Esophagus squamous epithelium (tissue), 5 donors: Measurements from ENCODE around the gene GBGT1. TPM values are rescaled to one million over a fixed set of nuclear protein-coding genes. Genes with fewer than 3 reads are reported as not detected.

Experiments used
- DNase-seq: peaks from one replicate; lab custom pipeline; 2025; lab: John Stamatoyannopoulos, UW
- H3K27ac ChIP-seq, 4 donors: fragments of 200-600 bp; sonication (generic); one replicate each; pipeline ENCODE4 v1.5.1; 2016 to 2019; ENCODE audit warnings: mild to moderate bottlenecking in 1 of 4
- H3K27me3 ChIP-seq, 4 donors: fragments of 200-600 bp; sonication (generic); 1 replicate in 3 of 4; 2 replicates in 1 of 4; pipeline versions ENCODE4 v1.5.1 to v1.6.0; 2017 to 2021; ENCODE audit warnings: antibody characterized with exemption in 1 of 4
- H3K36me3 ChIP-seq, 3 donors: fragments of 200-600 bp; sonication (generic); one replicate each; pipeline ENCODE4 v1.5.1; 2016 to 2019
- H3K4me1 ChIP-seq, 3 donors: fragments of 200-600 bp; sonication (generic); one replicate each; pipeline ENCODE4 v1.5.1; 2017 to 2019
- H3K4me3 ChIP-seq, 4 donors: fragments of 200-600 bp; sonication (generic); 1 replicate in 3 of 4; 2 replicates in 1 of 4; pipeline ENCODE4 v1.5.1; 2016 to 2019; ENCODE audit warnings: mild to moderate bottlenecking in 2 of 4, moderate library complexity in 1 of 4
- H3K9me3 ChIP-seq, 3 donors: fragments of 200-600 bp; sonication (generic); one replicate each; pipeline ENCODE4 v1.5.1; 2016 to 2019
- CTCF ChIP-seq, 6 experiments: fragments of 450-650 bp in 4 of 6; fragments of 200-600 bp in 2 of 6; sonication (generic) in 2 of 6; IDR thresholded peaks; one replicate each; pipeline ENCODE4 v1.5.1; 2016 to 2019; ENCODE audit warnings: antibody characterized with exemption in 6 of 6, mild to moderate bottlenecking in 4 of 6, moderate library complexity in 4 of 6
- POLR2A ChIP-seq, 4 donors: fragments of 450-650 bp; IDR thresholded peaks; one replicate each; pipeline ENCODE4 v1.6.1; 2017; ENCODE audit warnings: antibody characterized with exemption in 4 of 4, mild to moderate bottlenecking in 4 of 4, moderate library complexity in 3 of 4
- WGBS, 2 donors: methylation state at CpG; one replicate each; pipeline ENCODE4 v1.1.5; 2018; 5-methylcytosine and 5-hydroxymethylcytosine counted together
- intact Hi-C: fragments of 100-400 bp; cut with DNase I; formaldehyde crosslinking; loops from one replicate; pipeline ENCODE4 v1.15.0; 2022
- total RNA-seq, 4 donors: library from RNA; depleted of rRNA; stranded (reverse); fragments of >200 nt; gene quantifications; one replicate each; pipeline ENCODE4 v1.1.0, GENCODE V29; 2016
- donor health status: DM: yes; HTN: yes; CAD: no.

GBGT1 gene
- total RNA-seq, 4 donors from 2014 or later: 3.0 to 8.8 (median 3.8) TPM

- H3K4me1 ChIP-seq: peaks cover 16 to 49% (median 19%) of the 10 kb centered on the region in 3 donors
- no peaks in the 10 kb centered on the region for H3K27me3 ChIP-seq
- no peak for DNase-seq
- no peak for TF ChIP-seq CTCF (IDR thresholded peaks at IDR 0.05)
- no peak for TF ChIP-seq POLR2A (IDR thresholded peaks at IDR 0.05)
- H3K27ac ChIP-seq: peak overlapping the region in 2 of 4 donors; percentile 34 to 48
- no peaks in the 10 kb centered on the region for H3K36me3 ChIP-seq
- 68 to 73% methylated on average over 10 to 12 of the region's 14 CpGs for WGBS, 2 donors
- intact Hi-C loops: no loop called here
- no peak overlapping the region for H3K4me3 ChIP-seq
- H3K9me3 ChIP-seq: no peaks in the 10 kb centered on the region
Observed at GRCh38 chr9:133151601-133152525, 11.9 kb downstream of the GBGT1 start.

GRCh38 chr9:133151041-133151440 is 12.7 kb downstream of the GBGT1 start:
- H3K4me3 ChIP-seq: no peak overlapping the region
- TF ChIP-seq POLR2A (IDR thresholded peaks at IDR 0.05) (no peak), CTCF (IDR thresholded peaks at IDR 0.05) (no peak)
- intact Hi-C loops: no loop called here
- H3K4me1 ChIP-seq: peaks cover 20 to 58% (median 21%) of the 10 kb centered on the region in 3 donors
- no peaks in the 10 kb centered on the region for H3K27me3 ChIP-seq
- 97 to 100% methylated on average over 2 to 6 of the region's 6 CpGs for WGBS, 2 donors
- H3K36me3 ChIP-seq: no peaks in the 10 kb centered on the region
- no peak for DNase-seq
- H3K27ac ChIP-seq: peak overlapping the region in 1 of 4 donors; percentile 48
- no peaks in the 10 kb centered on the region for H3K9me3 ChIP-seq

- Histone ChIP-seq H3K27me3 (no peaks in the 10 kb centered on the region), H3K36me3 (no peaks in the 10 kb centered on the region), H3K9me3 (no peaks in the 10 kb centered on the region), H3K4me1 (peaks cover 29 to 74% (median 30%) of the 10 kb centered on the region in 3 donors), H3K4me3 (peak overlapping the region; percentile 71 to 91 (median 76)), H3K27ac (peak overlapping the region; percentile 96 to 97 (median 97))
- peak in 2 of 4 donors; percentile 36 to 62 for TF ChIP-seq POLR2A (IDR thresholded peaks at IDR 0.05)
- peak in 5 of 6 experiments; percentile 10 to 51 (median 43) for TF ChIP-seq CTCF (IDR thresholded peaks at IDR 0.05)
- intact Hi-C loops: loop anchor here (5.0 kb wide), 1 partner anchor 107 kb away; no protein-coding TSS in a partner anchor
- WGBS, 2 donors: 8% methylated on average over 16 to 20 of the region's 95 CpGs
- DNase-seq: peak; percentile 53
Observed at GRCh38 chr9:133149130-133150015, 14.3 kb downstream of the GBGT1 start.

- Histone ChIP-seq H3K27ac (peak overlapping the region; percentile 96 to 97 (median 97)), H3K36me3 (no peaks in the 10 kb centered on the region), H3K4me1 (peaks cover 36 to 83% (median 37%) of the 10 kb centered on the region in 3 donors), H3K4me3 (peak overlapping the region; percentile 71 to 91 (median 76)), H3K9me3 (no peaks in the 10 kb centered on the region), H3K27me3 (no peaks in the 10 kb centered on the region)
- 2 to 3% methylated on average over 12 to 20 of the region's 65 CpGs for WGBS, 2 donors
- TF ChIP-seq CTCF (IDR thresholded peaks at IDR 0.05) (peak in 1 of 6 experiments; percentile 2), POLR2A (IDR thresholded peaks at IDR 0.05) (peak in 2 of 4 donors; percentile 20 to 39)
- intact Hi-C loops: loop anchor here (5.0 kb wide), 1 partner anchor 106 kb away; no protein-coding TSS in a partner anchor
- no peak for DNase-seq
Observed at GRCh38 chr9:133148199-133149129, 15.2 kb downstream of the GBGT1 start.
